OCI-LY1 (cell line): ENCODE results near the gene IMPG2.

ENCODE experiments used
- EZH2 ChIP-seq: fragments of 200-600 bp; sonication (generic), shearing (Covaris generic); IDR thresholded peaks from 2 replicates; pipeline ENCODE4 v1.8.0; 2017; ENCODE audit warnings: borderline replicate concordance, mixed run types, mild to moderate bottlenecking, antibody characterized with exemption, low read length, moderate library complexity, mixed read lengths
- TF ChIP-seq, protein P1 (sequence below): fragments of 200-600 bp; sonication (generic), shearing (Covaris generic); IDR thresholded peaks from 2 replicates; pipeline ENCODE4 v1.5.1; 2017; ENCODE audit warnings: mild to moderate bottlenecking, antibody characterized with exemption, low read length, moderate library complexity, mixed read lengths

DNA sequence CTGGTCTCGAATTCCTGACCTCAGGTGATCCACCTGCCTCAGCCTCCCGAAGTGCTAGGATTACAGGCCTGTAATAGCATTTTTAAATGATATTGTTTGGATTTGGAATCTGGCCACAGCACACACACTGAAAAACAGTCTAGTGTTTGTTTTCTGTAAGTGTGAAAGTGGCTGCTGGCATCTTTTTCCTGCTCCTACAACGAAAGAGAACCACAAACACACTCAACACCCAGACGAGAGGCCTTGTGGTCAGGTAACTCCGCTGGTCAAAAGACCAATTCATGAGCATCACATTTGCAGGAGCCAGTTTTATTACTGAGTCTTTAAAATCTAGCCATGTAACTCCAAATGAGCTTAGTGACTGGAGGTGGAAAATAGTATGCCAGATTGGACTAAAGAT lies 50.2 kb downstream of the IMPG2 start:
- TF ChIP-seq, protein P1, sequence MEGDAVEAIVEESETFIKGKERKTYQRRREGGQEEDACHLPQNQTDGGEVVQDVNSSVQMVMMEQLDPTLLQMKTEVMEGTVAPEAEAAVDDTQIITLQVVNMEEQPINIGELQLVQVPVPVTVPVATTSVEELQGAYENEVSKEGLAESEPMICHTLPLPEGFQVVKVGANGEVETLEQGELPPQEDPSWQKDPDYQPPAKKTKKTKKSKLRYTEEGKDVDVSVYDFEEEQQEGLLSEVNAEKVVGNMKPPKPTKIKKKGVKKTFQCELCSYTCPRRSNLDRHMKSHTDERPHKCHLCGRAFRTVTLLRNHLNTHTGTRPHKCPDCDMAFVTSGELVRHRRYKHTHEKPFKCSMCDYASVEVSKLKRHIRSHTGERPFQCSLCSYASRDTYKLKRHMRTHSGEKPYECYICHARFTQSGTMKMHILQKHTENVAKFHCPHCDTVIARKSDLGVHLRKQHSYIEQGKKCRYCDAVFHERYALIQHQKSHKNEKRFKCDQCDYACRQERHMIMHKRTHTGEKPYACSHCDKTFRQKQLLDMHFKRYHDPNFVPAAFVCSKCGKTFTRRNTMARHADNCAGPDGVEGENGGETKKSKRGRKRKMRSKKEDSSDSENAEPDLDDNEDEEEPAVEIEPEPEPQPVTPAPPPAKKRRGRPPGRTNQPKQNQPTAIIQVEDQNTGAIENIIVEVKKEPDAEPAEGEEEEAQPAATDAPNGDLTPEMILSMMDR: no peak
- TF ChIP-seq EZH2: no peak
